A549 (cell line): Measurements from ENCODE around the gene ARHGAP18.

Source experiments
- CBX2 ChIP-seq: fragments of 200-600 bp; sonication (generic); IDR thresholded peaks from 2 replicates; pipeline ENCODE4 v1.6.1; 2016; ENCODE audit warnings: low read depth, mild to moderate bottlenecking, borderline replicate concordance
- CHD2 ChIP-seq: fragments of 150-350 bp; IDR thresholded peaks from 2 replicates; pipeline ENCODE4 v1.6.1; 2014; ENCODE audit warnings: low read length; ENCODE audit not compliant: partially characterized antibody
- EP300 ChIP-seq, 2 experiments: fragments of >200 bp; sonication (Bioruptor Twin); formaldehyde crosslinking; IDR thresholded peaks; 2 replicates in 1 of 2; 3 replicates in 1 of 2; pipeline ENCODE4 v1.6.1; 2016 to 2017
- HOXA7 ChIP-seq: fragments of 250-450 bp; sonication (Bioruptor Pico); IDR thresholded peaks from 2 replicates; pipeline ENCODE4 v1.5.0; 2020; ENCODE audit warnings: mild to moderate bottlenecking, moderate library complexity
- MAZ ChIP-seq: fragments of 150-350 bp; IDR thresholded peaks from 2 replicates; pipeline ENCODE4 v1.6.1; 2014; ENCODE audit warnings: antibody characterized with exemption, low read depth, low read length, borderline replicate concordance
- NR3C1 ChIP-seq: fragments of >200 bp; sonication (Bioruptor Twin); formaldehyde crosslinking; IDR thresholded peaks from 3 replicates; pipeline ENCODE4 v1.6.1; 2017
- PHF8 ChIP-seq: fragments of 200-600 bp; sonication (generic); IDR thresholded peaks from 2 replicates; pipeline ENCODE4 v1.6.1; 2016; ENCODE audit warnings: low read depth, mild to moderate bottlenecking, antibody characterized with exemption, moderate library complexity, borderline replicate concordance
- POLR2AphosphoS2 ChIP-seq: conservative IDR thresholded peaks from 2 replicates; pipeline ENCODE4 v1.6.1; 2012; ENCODE audit warnings: low read length, improper control_type of control experiment, inconsistent platforms
- RFX5 ChIP-seq: fragments of 450-650 bp; IDR thresholded peaks from 2 replicates; pipeline ENCODE4 v1.7.1; 2014; ENCODE audit warnings: antibody characterized with exemption, mild to moderate bottlenecking, moderate library complexity
- TF ChIP-seq, protein P1 (sequence below): fragments of >200 bp; sonication (Bioruptor Twin); formaldehyde crosslinking; IDR thresholded peaks from 3 replicates; pipeline ENCODE4 v1.5.1; 2016

- TF ChIP-seq, protein P1, sequence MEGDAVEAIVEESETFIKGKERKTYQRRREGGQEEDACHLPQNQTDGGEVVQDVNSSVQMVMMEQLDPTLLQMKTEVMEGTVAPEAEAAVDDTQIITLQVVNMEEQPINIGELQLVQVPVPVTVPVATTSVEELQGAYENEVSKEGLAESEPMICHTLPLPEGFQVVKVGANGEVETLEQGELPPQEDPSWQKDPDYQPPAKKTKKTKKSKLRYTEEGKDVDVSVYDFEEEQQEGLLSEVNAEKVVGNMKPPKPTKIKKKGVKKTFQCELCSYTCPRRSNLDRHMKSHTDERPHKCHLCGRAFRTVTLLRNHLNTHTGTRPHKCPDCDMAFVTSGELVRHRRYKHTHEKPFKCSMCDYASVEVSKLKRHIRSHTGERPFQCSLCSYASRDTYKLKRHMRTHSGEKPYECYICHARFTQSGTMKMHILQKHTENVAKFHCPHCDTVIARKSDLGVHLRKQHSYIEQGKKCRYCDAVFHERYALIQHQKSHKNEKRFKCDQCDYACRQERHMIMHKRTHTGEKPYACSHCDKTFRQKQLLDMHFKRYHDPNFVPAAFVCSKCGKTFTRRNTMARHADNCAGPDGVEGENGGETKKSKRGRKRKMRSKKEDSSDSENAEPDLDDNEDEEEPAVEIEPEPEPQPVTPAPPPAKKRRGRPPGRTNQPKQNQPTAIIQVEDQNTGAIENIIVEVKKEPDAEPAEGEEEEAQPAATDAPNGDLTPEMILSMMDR: no peak
- TF ChIP-seq EP300 (IDR thresholded peaks at IDR 0.05) (no peak), HOXA7 (CRISPR knock-in tag) (no peak), MAZ (no peak), PHF8 (no peak), CBX2 (no peak), POLR2AphosphoS2 (no peak), CHD2 (no peak), NR3C1 (no peak), RFX5 (no peak)
These were observed 67.7 kb downstream of the ARHGAP18 start for GRCh38 chr6:129642322-129642721.
